ENCODE measurements around the gene CDH20.

- TF ChIP-seq POLR2A (IDR thresholded peaks at IDR 0.05) (no peak), CTCF (IDR thresholded peaks at IDR 0.05) (no peak), POLR2AphosphoS5 (IDR thresholded peaks at IDR 0.05) (no peak), EP300 (IDR thresholded peaks at IDR 0.05) (no peak)
Observed at GRCh38 chr18:61589053-61589723, 256.0 kb downstream of the CDH20 start.

Data from stomach (tissue), 4 donors.